H1 (cell line): Measurements from ENCODE around the gene VPS41. TPM values are rescaled to one million over a fixed set of nuclear protein-coding genes. Genes with fewer than 3 reads are reported as not detected.

Experiments used
- CTCF ChIA-PET: fragments of 300-600 bp; sonication (Branson Sonifier 250); formaldehyde crosslinking; loops from one replicate; lab custom pipeline; 2021; ENCODE audit not compliant: partially characterized antibody; lab: Charles Lee
- POLR2A ChIA-PET: fragments of 300-600 bp; sonication (Branson Sonifier 250); formaldehyde crosslinking; loops from one replicate; lab custom pipeline; 2021; ENCODE audit warnings: inconsistent platforms; ENCODE audit not compliant: partially characterized antibody; lab: Charles Lee
- DNase-seq, 2 experiments: peaks; one replicate each; pipeline versions ENCODE4 v3.0.0 to v3.0.0-alpha.2; 2010 to 2022; ENCODE audit warnings: low spot score in 2 of 2, low read depth in 1 of 2, mixed read lengths in 1 of 2
- FAIRE-seq: peaks from 2 replicates; lab custom pipeline; 2011; peaks lifted over from hg19 to GRCh38; lab: Jason Lieb, UNC
- H2AFZ ChIP-seq: 2 replicates; pipeline ENCODE4 v1.8.1; 2012; ENCODE audit warnings: low read length, inconsistent platforms
- H2AK5ac ChIP-seq: 2 replicates; pipeline ENCODE4 v1.6.1; 2013; ENCODE audit warnings: low read depth, low read length
- H2BK120ac ChIP-seq: replicated peaks from 2 replicates; pipeline ENCODE3; 2013; ENCODE audit warnings: low read depth, low read length, inconsistent platforms
- H2BK12ac ChIP-seq: 2 replicates; pipeline ENCODE4 v1.6.1; 2013; ENCODE audit warnings: low read depth, low read length
- H2BK15ac ChIP-seq: 2 replicates; pipeline ENCODE4 v1.6.1; 2013; ENCODE audit warnings: low read length
- H2BK20ac ChIP-seq: 2 replicates; pipeline ENCODE4 v1.6.1; 2013; ENCODE audit warnings: low read length
- H2BK5ac ChIP-seq: 2 replicates; pipeline ENCODE4 v1.6.1; 2013; ENCODE audit warnings: low read depth, low read length
- H3K14ac ChIP-seq: 2 replicates; pipeline ENCODE4 v1.6.1; 2013; ENCODE audit warnings: inconsistent platforms; ENCODE audit not compliant: insufficient read length
- H3K18ac ChIP-seq: 2 replicates; pipeline ENCODE4 v1.6.1; 2013; ENCODE audit warnings: low read length; ENCODE audit errors: extremely low read depth
- H3K23ac ChIP-seq: 2 replicates; pipeline ENCODE4 v1.6.1; 2013; ENCODE audit warnings: inconsistent platforms; ENCODE audit not compliant: insufficient read length
- H3K23me2 ChIP-seq: 2 replicates; pipeline ENCODE4 v1.6.1; 2013; ENCODE audit warnings: low read depth, low read length
- H3K27ac ChIP-seq: 2 replicates; pipeline ENCODE4 v1.6.1; 2011; ENCODE audit warnings: low read depth, low read length, inconsistent platforms
- H3K27me3 ChIP-seq, 4 experiments: replicated peaks in 1 of 4; 1 replicate in 1 of 4; 2 replicates in 3 of 4; pipeline versions ENCODE4 v1.6.1 to v1.8.1; 2011 to 2013; ENCODE audit warnings: low read length in 3 of 4, mild to moderate bottlenecking in 3 of 4, inconsistent platforms in 2 of 4, mixed read lengths in 2 of 4, moderate library complexity in 1 of 4; ENCODE audit not compliant: control insufficient read depth in 3 of 4, insufficient read depth in 3 of 4; ENCODE audit errors: extremely low read depth in 1 of 4
- H3K36me3 ChIP-seq, 4 experiments: 2 replicates each; pipeline versions ENCODE4 v1.6.1 to v1.8.1; 2011 to 2013; ENCODE audit warnings: mild to moderate bottlenecking in 4 of 4, low read length in 3 of 4, moderate library complexity in 2 of 4, control low read depth in 1 of 4, inconsistent platforms in 1 of 4; ENCODE audit not compliant: insufficient read depth in 4 of 4, control insufficient read depth in 2 of 4
- H3K4ac ChIP-seq: replicated peaks from 2 replicates; pipeline ENCODE3; 2013; ENCODE audit warnings: low read length, low read depth, mixed read lengths, inconsistent platforms; ENCODE audit not compliant: insufficient read length
- H3K4me1 ChIP-seq, 4 experiments: replicated peaks in 1 of 4; 1 replicate in 1 of 4; 2 replicates in 3 of 4; pipeline versions ENCODE4 v1.6.1 to v1.8.1; 2011 to 2013; ENCODE audit warnings: low read length in 3 of 4, inconsistent platforms in 2 of 4, mixed read lengths in 1 of 4; ENCODE audit not compliant: insufficient read depth in 4 of 4, control insufficient read depth in 3 of 4
- H3K4me2 ChIP-seq, 2 experiments: 2 replicates each; pipeline versions ENCODE4 v1.6.1 to v1.8.1; 2011 to 2013; ENCODE audit warnings: low read depth in 2 of 2, low read length in 2 of 2, control low read depth in 1 of 2, inconsistent platforms in 1 of 2, mild to moderate bottlenecking in 1 of 2; ENCODE audit not compliant: insufficient read depth in 1 of 2
- H3K4me3 ChIP-seq, 4 experiments: fragments of 200-600, 300-600 bp in 1 of 4; sonication (generic), shearing (Covaris generic), sonication (Bioruptor Twin) in 1 of 4; 2 replicates each; pipeline versions ENCODE4 v1.5.1 to v1.8.1; 2011 to 2016; ENCODE audit warnings: low read length in 4 of 4, low read depth in 3 of 4, control low read depth in 2 of 4, inconsistent platforms in 2 of 4, mild to moderate bottlenecking in 2 of 4, mixed read lengths in 1 of 4, moderate library complexity in 1 of 4; ENCODE audit not compliant: insufficient read depth in 2 of 4; ENCODE audit errors: extremely low read depth in 1 of 4
- H3K56ac ChIP-seq: replicated peaks from 2 replicates; pipeline ENCODE3; 2013; ENCODE audit warnings: low read depth, mild to moderate bottlenecking, mixed read lengths, low read length, inconsistent platforms; ENCODE audit not compliant: insufficient read length
- H3K79me1 ChIP-seq: 2 replicates; pipeline ENCODE4 v1.6.1; 2013; ENCODE audit warnings: low read depth, low read length, control low read depth
- H3K79me2 ChIP-seq, 2 experiments: 2 replicates each; pipeline versions ENCODE4 v1.6.1 to v1.8.1; 2012 to 2013; ENCODE audit warnings: low read length in 2 of 2, mild to moderate bottlenecking in 2 of 2, inconsistent platforms in 1 of 2; ENCODE audit not compliant: insufficient read depth in 2 of 2, control insufficient read depth in 1 of 2
- H3K9ac ChIP-seq, 4 experiments: replicated peaks in 1 of 4; 1 replicate in 1 of 4; 2 replicates in 3 of 4; pipeline versions ENCODE4 v1.6.1 to v1.8.1; 2011 to 2013; ENCODE audit warnings: low read depth in 3 of 4, low read length in 3 of 4, control low read depth in 2 of 4, mild to moderate bottlenecking in 2 of 4, moderate library complexity in 2 of 4, inconsistent platforms in 1 of 4; ENCODE audit errors: extremely low read depth in 1 of 4
- H3K9me3 ChIP-seq, 2 experiments: 2 replicates each; pipeline versions ENCODE4 v1.6.1 to v1.8.1; 2012 to 2013; ENCODE audit warnings: mild to moderate bottlenecking in 2 of 2, moderate library complexity in 2 of 2, control low read depth in 1 of 2, inconsistent platforms in 1 of 2, low read depth in 1 of 2, low read length in 1 of 2, mixed read lengths in 1 of 2; ENCODE audit not compliant: insufficient read depth in 2 of 2
- H4K20me1 ChIP-seq, 2 experiments: replicated peaks in 1 of 2; 2 replicates each; pipeline versions ENCODE3 to v1.8.1; 2011 to 2013; ENCODE audit warnings: inconsistent platforms in 2 of 2, low read length in 2 of 2, mild to moderate bottlenecking in 1 of 2; ENCODE audit not compliant: insufficient read depth in 2 of 2, control insufficient read depth in 1 of 2
- H4K5ac ChIP-seq: 2 replicates; pipeline ENCODE4 v1.6.1; 2013; ENCODE audit warnings: low read length, low read depth, mixed read lengths, inconsistent platforms; ENCODE audit not compliant: insufficient read length
- H4K8ac ChIP-seq: 2 replicates; pipeline ENCODE4 v1.8.0; 2013; ENCODE audit warnings: mild to moderate bottlenecking, moderate library complexity, low read length, inconsistent platforms; ENCODE audit not compliant: insufficient read depth; ENCODE audit errors: extremely low read depth
- H4K91ac ChIP-seq: replicated peaks from 2 replicates; pipeline ENCODE3; 2013; ENCODE audit warnings: low read length, mixed read lengths, inconsistent platforms; ENCODE audit not compliant: insufficient read length
- ASH2L ChIP-seq: fragments of 200-600, 300-600 bp; sonication (generic); IDR thresholded peaks from one replicate; pipeline ENCODE4 v1.7.1; 2017; ENCODE audit warnings: low read length
- BCL11A ChIP-seq, 2 experiments: IDR thresholded peaks; one replicate each; pipeline ENCODE4 v1.6.1; 2011; ENCODE audit warnings: low read depth in 2 of 2, low read length in 2 of 2, mild to moderate bottlenecking in 2 of 2
- BRCA1 ChIP-seq: IDR thresholded peaks from 2 replicates; pipeline ENCODE4 v1.6.1; 2012; ENCODE audit warnings: low read depth, low read length, improper control_type of control experiment
- CBX8 ChIP-seq: fragments of 300-800, 300-1000 bp; sonication (generic); IDR thresholded peaks from 2 replicates; pipeline ENCODE4 v1.7.1; 2016; ENCODE audit warnings: low read depth, low read length, borderline replicate concordance
- CREB1 ChIP-seq: IDR thresholded peaks from 2 replicates; pipeline ENCODE4 v1.6.1; 2012; ENCODE audit warnings: inconsistent platforms
- EZH2 ChIP-seq: fragments of 200-600 bp; sonication (generic); IDR thresholded peaks from 2 replicates; pipeline ENCODE4 v1.7.1; 2012; ENCODE audit warnings: low read depth, mild to moderate bottlenecking, moderate library complexity, low read length, inconsistent platforms; ENCODE audit not compliant: severe bottlenecking
- GABPA ChIP-seq: IDR thresholded peaks from 2 replicates; pipeline ENCODE4 v1.6.1; 2011; ENCODE audit warnings: mild to moderate bottlenecking, low read length, moderate library complexity, borderline replicate concordance; ENCODE audit not compliant: insufficient read depth
- HDAC2 ChIP-seq, 2 experiments: fragments of 300-600 bp in 1 of 2; sonication (generic) in 1 of 2; IDR thresholded peaks; 2 replicates each; pipeline ENCODE4 v1.6.1; 2011 to 2012; ENCODE audit warnings: low read depth in 2 of 2, low read length in 2 of 2, mild to moderate bottlenecking in 2 of 2, moderate library complexity in 2 of 2, borderline replicate concordance in 1 of 2, inconsistent platforms in 1 of 2
- JUND ChIP-seq: IDR thresholded peaks from 2 replicates; pipeline ENCODE4 v1.6.1; 2011; ENCODE audit warnings: mild to moderate bottlenecking, improper control_type of control experiment, low read length
- RAD21 ChIP-seq, 2 experiments: IDR thresholded peaks in 1 of 2; conservative IDR thresholded peaks in 1 of 2; 2 replicates each; pipeline ENCODE4 v1.6.1; 2011; ENCODE audit warnings: low read depth in 2 of 2, low read length in 2 of 2, improper control_type of control experiment in 1 of 2, inconsistent platforms in 1 of 2, mild to moderate bottlenecking in 1 of 2, moderate library complexity in 1 of 2
- SIN3A ChIP-seq, 2 experiments: IDR thresholded peaks in 1 of 2; conservative IDR thresholded peaks in 1 of 2; 2 replicates each; pipeline ENCODE4 v1.6.1; 2011 to 2012; ENCODE audit warnings: low read length in 2 of 2, improper control_type of control experiment in 1 of 2, low read depth in 1 of 2, mild to moderate bottlenecking in 1 of 2
- SP2 ChIP-seq: IDR thresholded peaks from 2 replicates; pipeline ENCODE4 v1.6.1; 2012; ENCODE audit warnings: mild to moderate bottlenecking, low read length, inconsistent platforms
- TAF7 ChIP-seq: optimal IDR thresholded peaks from 2 replicates; pipeline ENCODE3; 2011; ENCODE audit warnings: low read depth, mild to moderate bottlenecking, inconsistent platforms, low read length, moderate library complexity, borderline replicate concordance
- TEAD4 ChIP-seq: IDR thresholded peaks from 2 replicates; pipeline ENCODE4 v1.6.1; 2012; ENCODE audit warnings: low read depth, low read length, inconsistent platforms, mixed read lengths
- WGBS, 2 experiments: shearing (Covaris generic) in 1 of 2; methylation state at CpG; one replicate each; pipeline versions ENCODE4 v1.1.6 to v1.1.7; 2013 to 2015; ENCODE audit warnings: low lambda C conversion rate in 2 of 2, mixed read lengths in 2 of 2, inconsistent platforms in 1 of 2, low coverage in 1 of 2, missing lambda C conversion rate in 1 of 2; ENCODE audit not compliant: insufficient replicate concordance in 2 of 2, insufficient coverage in 1 of 2, insufficient read length in 1 of 2; ENCODE audit errors: extremely low coverage in 1 of 2, missing lambda C conversion rate in 1 of 2; 5-methylcytosine and 5-hydroxymethylcytosine counted together
- polyA plus RNA-seq, 7 experiments: library from polyadenylated mRNA; depleted of rRNA in 3 of 7; stranded (reverse) in 5 of 7; unstranded in 2 of 7; fragments of >200 nt in 5 of 7; fragments of 200-250 nt in 2 of 7; gene quantifications; 1 replicate in 5 of 7; 2 replicates in 1 of 7; 4 replicates in 1 of 7; pipeline versions ENCODE4 v1.2.1 to v1.2.3, GENCODE V29; 2011 to 2013; ENCODE audit warnings: missing spikeins in 2 of 7, mixed read lengths in 2 of 7
- total RNA-seq: library from RNA; stranded (reverse); fragmentation: NEBNext Ultra II Directional; extraction: Animal tissue kit (Norgen Biotek cat#: 25700); gene quantifications from 2 replicates; pipeline ENCODE4 v1.2.1, GENCODE V29; 2021

Gene VPS41
- total and polyA plus RNA-seq, 2 of the 8 experiments (the other 6 are each of a cell fraction or from before 2014, with no cell fraction given) = 10.7 to 63.3 TPM

DNA sequence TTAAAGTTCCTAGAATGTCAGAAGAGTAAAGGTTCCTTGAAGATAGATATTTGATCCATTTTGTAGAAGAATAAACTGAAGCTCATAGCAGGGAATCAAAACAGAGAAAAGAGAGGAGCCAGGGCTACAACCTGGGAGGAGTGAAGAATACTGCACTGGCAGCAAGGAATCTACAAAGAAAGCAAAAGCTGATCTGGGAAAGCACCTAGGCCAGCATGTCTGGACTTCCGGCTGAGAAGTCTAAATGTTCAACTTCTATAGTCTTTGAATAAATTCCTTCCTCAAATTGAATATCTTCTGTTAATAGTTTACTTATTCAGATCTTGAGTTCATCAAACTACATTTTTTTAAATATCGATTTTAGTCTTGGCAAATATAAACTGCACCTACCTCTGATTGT is 78.2 kb downstream of the VPS41 start:
- Histone ChIP-seq H3K9me3 (no peaks in the 10 kb centered on the region), H2AFZ (no peak overlapping the region), H3K36me3 (no peaks in the 10 kb centered on the region; a peak in 1 of 8 replicates), H3K27ac (no peak overlapping the region), H3K9ac (no peak overlapping the region), H2BK120ac (no peak overlapping the region), H3K79me1 (no peaks in the 10 kb centered on the region), H4K91ac (no peak overlapping the region), H2BK12ac (no peak overlapping the region), H3K4me2 (no peak overlapping the region), H3K27me3 (no peaks in the 10 kb centered on the region), H4K5ac (no peak overlapping the region), H2BK15ac (no peak overlapping the region), H4K20me1 (no peaks in the 10 kb centered on the region), H3K4me1 (peaks cover 0 to 2% (median under 1%) of the 10 kb centered on the region in 4 experiments; a peak in 2 of 7 replicates), H3K4me3 (no peak overlapping the region), H4K8ac (no peak overlapping the region), H3K23me2 (no peaks in the 10 kb centered on the region), H3K14ac (no peak overlapping the region), H3K23ac (no peak overlapping the region), H2AK5ac (peak overlapping the region; percentile 85; the same call in 1 of the 2 replicates), H3K4ac (no peak overlapping the region), H3K18ac (no peak overlapping the region), H2BK5ac (no peak overlapping the region), H3K79me2 (no peaks in the 10 kb centered on the region; a peak in 1 of 4 replicates), H2BK20ac (no peak overlapping the region), H3K56ac (no peak overlapping the region)
- CTCF ChIA-PET = interaction anchor here (0.8 to 2.0 kb wide), 3 partner anchors 12 to 102 kb away, joined by 3 to 6 read pairs (median 3); no protein-coding TSS in a partner anchor
- DNase-seq (no peak), FAIRE-seq (no peak)
- WGBS, 2 experiments = 90% methylated on average over 2 of the region's 2 CpGs; no CpG with 5 or more reads in 1 of the 2 experiments
- POLR2A ChIA-PET = no interaction called here
- TF ChIP-seq RAD21 (IDR thresholded peaks at IDR 0.05 in 1 of 2, conservative IDR thresholded peaks at IDR 0.05 in 1 of 2; ENCODE audit: low read depth in 2 of 2, low read length in 2 of 2) = no peak
- no peak for TF ChIP-seq TAF7
- no peak for TF ChIP-seq GABPA
- TF ChIP-seq JUND = no peak
- TF ChIP-seq ASH2L = no peak
- no peak for TF ChIP-seq HDAC2 (IDR thresholded peaks at IDR 0.05; ENCODE audit: borderline replicate concordance in 1 of 2, low read depth in 2 of 2, low read length in 2 of 2)
- no peak for TF ChIP-seq BRCA1
- no peak for TF ChIP-seq BCL11A (IDR thresholded peaks at IDR 0.05; ENCODE audit: low read depth in 2 of 2, low read length in 2 of 2)
- no peak for TF ChIP-seq CREB1
- no peak for TF ChIP-seq SIN3A (conservative IDR thresholded peaks at IDR 0.05 in 1 of 2, IDR thresholded peaks at IDR 0.05 in 1 of 2; ENCODE audit: low read depth in 1 of 2, low read length in 2 of 2)
- no peak for TF ChIP-seq CBX8
- no peak for TF ChIP-seq EZH2
- TF ChIP-seq TEAD4 = no peak
- TF ChIP-seq SP2 = no peak
